K562 (cell line): Measurements from ENCODE around the gene YPEL4. TPM values are rescaled to one million over a fixed set of nuclear protein-coding genes. Genes with fewer than 3 reads are reported as not detected.
A peak's percentile ranks its signal among the peaks of the same experiment; 100 is the strongest.

Experiments used
- ATAC-seq: fragments of 200-7000 bp; cut with Tn5 transposase; 3 replicates; pipeline ENCODE4 v1.9.1; 2020; ENCODE audit warnings: moderate library complexity
- BruUV-seq: library from RNA; stranded (reverse); fragments of 400-500 nt; replicated peaks from 2 replicates; lab custom pipeline; 2021; lab: Mats Ljungman, UMichigan
- CTCF ChIA-PET: fragments of 300-600 bp; formaldehyde crosslinking; extraction: SDS; loops from one replicate; lab custom pipeline; 2021; ENCODE audit warnings: low intra/inter-chr PET ratio; lab: Yijun Ruan, JAX
- POLR2A ChIA-PET: fragments of 300-600, 350-650 bp; sonication (Branson Sonifier 250); formaldehyde crosslinking; extraction: SDS; loops from one replicate; lab custom pipeline; 2021; ENCODE audit warnings: antibody characterized with exemption, inconsistent platforms; lab: Yijun Ruan, JAX
- DNase-seq, 4 experiments: peaks; one replicate each; pipeline versions ENCODE4 v3.0.0 to v3.0.0-alpha.2; 2011 to 2018; ENCODE audit warnings: low spot score in 3 of 4, mixed read lengths in 3 of 4; ENCODE audit errors: extremely low read depth in 1 of 4
- FAIRE-seq: peaks from 2 replicates; lab custom pipeline; 2011; peaks lifted over from hg19 to GRCh38; lab: Jason Lieb, UNC
- H2AFZ ChIP-seq: 2 replicates; pipeline ENCODE4 v1.6.0; 2011; ENCODE audit warnings: low read depth, low read length, control low read depth, inconsistent platforms
- H3K27ac ChIP-seq: fragments of 200-600 bp; 3 replicates; pipeline ENCODE4 v1.8.0; 2011; ENCODE audit warnings: low read depth, mild to moderate bottlenecking, control low read depth, inconsistent platforms, low read length, moderate library complexity, mixed read lengths; ENCODE audit errors: extremely low read depth
- H3K27me3 ChIP-seq, 2 experiments: fragments of 300-600 bp in 1 of 2; 2 replicates in 1 of 2; 3 replicates in 1 of 2; pipeline versions ENCODE4 v1.6.0 to v1.8.0; 2011; ENCODE audit warnings: inconsistent platforms in 2 of 2, low read length in 2 of 2, mild to moderate bottlenecking in 1 of 2, mixed read lengths in 1 of 2, moderate library complexity in 1 of 2; ENCODE audit not compliant: control insufficient read depth in 2 of 2, insufficient read depth in 2 of 2
- H3K36me3 ChIP-seq: fragments of 300-600 bp; 3 replicates; pipeline ENCODE4 v1.8.0; 2011; ENCODE audit warnings: mild to moderate bottlenecking, low read length, inconsistent platforms; ENCODE audit not compliant: control insufficient read depth, insufficient read depth
- H3K4me1 ChIP-seq, 2 experiments: fragments of 200-600 bp in 1 of 2; replicated peaks in 1 of 2; 2 replicates in 1 of 2; 3 replicates in 1 of 2; pipeline versions ENCODE4 v1.5.1 to v1.8.0; 2011; ENCODE audit warnings: inconsistent platforms in 2 of 2, low read length in 2 of 2, mild to moderate bottlenecking in 1 of 2, mixed read lengths in 1 of 2, moderate library complexity in 1 of 2; ENCODE audit not compliant: control insufficient read depth in 2 of 2, insufficient read depth in 2 of 2
- H3K4me2 ChIP-seq: 2 replicates; pipeline ENCODE4 v1.6.1; 2011; ENCODE audit warnings: low read length, control low read depth, inconsistent platforms, mixed read lengths; ENCODE audit not compliant: insufficient read depth
- H3K4me3 ChIP-seq: fragments of 200-600 bp; sonication (generic), shearing (Covaris generic); 2 replicates; pipeline ENCODE4 v1.5.1; 2016; ENCODE audit warnings: control low read depth, inconsistent platforms
- H3K79me2 ChIP-seq: fragments of 200-600 bp; 3 replicates; pipeline ENCODE4 v1.8.0; 2011; ENCODE audit warnings: low read length, inconsistent platforms; ENCODE audit not compliant: control insufficient read depth, insufficient read depth
- H3K9ac ChIP-seq, 2 experiments: 2 replicates each; pipeline versions ENCODE4 v1.6.0 to v1.6.1; 2011; ENCODE audit warnings: low read depth in 2 of 2, low read length in 2 of 2, control low read depth in 1 of 2, inconsistent platforms in 1 of 2, mild to moderate bottlenecking in 1 of 2, mixed read lengths in 1 of 2; ENCODE audit not compliant: insufficient read depth in 1 of 2
- H3K9me1 ChIP-seq: one replicate; pipeline ENCODE4 v1.6.0; 2011; ENCODE audit warnings: inconsistent platforms, mild to moderate bottlenecking, low read length, moderate library complexity; ENCODE audit not compliant: control insufficient read depth, insufficient read depth
- H3K9me3 ChIP-seq: replicated peaks from 2 replicates; pipeline ENCODE4 v1.5.1; 2011; ENCODE audit warnings: low read depth, low read length, inconsistent platforms; ENCODE audit not compliant: control insufficient read depth, insufficient read depth
- H4K20me1 ChIP-seq: replicated peaks from 2 replicates; pipeline ENCODE4 v1.6.1; 2011; ENCODE audit warnings: low read length, inconsistent platforms, mixed read lengths; ENCODE audit not compliant: control insufficient read depth, insufficient read depth
- CHCHD3 ChIP-seq: fragments of 250-450 bp; sonication (Bioruptor Pico); IDR thresholded peaks from 2 replicates; pipeline ENCODE4 v2.1.2; 2022; ENCODE audit warnings: mild to moderate bottlenecking
- HCFC1 ChIP-seq: IDR thresholded peaks from 2 replicates; pipeline ENCODE4 v1.6.1; 2012; ENCODE audit warnings: low read depth, low read length, improper control_type of control experiment
- HMG20A ChIP-seq: fragments of 450-650 bp; formaldehyde crosslinking; conservative IDR thresholded peaks from 2 replicates; pipeline ENCODE4 v1.4.0; 2020; ENCODE audit warnings: mild to moderate bottlenecking, mixed read lengths
- MECOM ChIP-seq: fragments of 250-450 bp; sonication (Bioruptor Pico); IDR thresholded peaks from 2 replicates; pipeline ENCODE4 v1.8.0; 2022; ENCODE audit warnings: inconsistent platforms
- PHTF2 ChIP-seq: fragments of 250-450 bp; sonication (Bioruptor Pico); IDR thresholded peaks from 2 replicates; pipeline ENCODE4 v1.5.0; 2021; ENCODE audit warnings: mild to moderate bottlenecking
- SRSF1 ChIP-seq: fragments of 200-400 bp; formaldehyde crosslinking; IDR thresholded peaks from 2 replicates; pipeline ENCODE4 v1.6.1; 2017; ENCODE audit warnings: mild to moderate bottlenecking, low read depth, low read length, moderate library complexity
- TAF9B ChIP-seq: fragments of 450-650 bp; IDR thresholded peaks from 2 replicates; pipeline ENCODE4 v1.6.1; 2018; ENCODE audit warnings: mild to moderate bottlenecking; ENCODE audit not compliant: partially characterized antibody
- TCF7 ChIP-seq: sonication (generic); IDR thresholded peaks from 2 replicates; pipeline ENCODE4 v1.6.1; 2016; ENCODE audit warnings: antibody characterized with exemption, borderline replicate concordance
- U2AF1 ChIP-seq: fragments of 200-400 bp; formaldehyde crosslinking; optimal IDR thresholded peaks from 2 replicates; pipeline ENCODE3; 2017; ENCODE audit warnings: mild to moderate bottlenecking, low read depth, low read length, moderate library complexity
- ZBTB34 ChIP-seq: fragments of 250-450 bp; sonication (Bioruptor Pico); IDR thresholded peaks from 2 replicates; pipeline ENCODE4 v1.8.0; 2021; ENCODE audit warnings: mild to moderate bottlenecking, moderate library complexity
- ZC3H11A ChIP-seq: IDR thresholded peaks from 2 replicates; pipeline ENCODE4 v1.6.1; 2012; ENCODE audit warnings: low read depth, low read length, improper control_type of control experiment
- ZFX ChIP-seq: sonication (generic); formaldehyde crosslinking; IDR thresholded peaks from 2 replicates; pipeline ENCODE4 v1.8.0; 2022; ENCODE audit warnings: mild to moderate bottlenecking, missing genetic modification reagents, moderate library complexity
- ZNF311 ChIP-seq: fragments of 250-450 bp; sonication (Bioruptor Pico); IDR thresholded peaks from 2 replicates; pipeline ENCODE4 v1.4.0; 2020; ENCODE audit warnings: mild to moderate bottlenecking, moderate library complexity
- WGBS: fragments of 100-300 bp; shearing (Covaris generic); methylation state at CpG from one replicate; pipeline ENCODE4 v1.1.6; 2016; ENCODE audit warnings: low coverage, mixed read lengths; ENCODE audit not compliant: insufficient coverage; ENCODE audit errors: missing lambda C conversion rate; 5-methylcytosine and 5-hydroxymethylcytosine counted together
- in situ Hi-C: fragments of 300-500 bp; cut with MboI; formaldehyde crosslinking; loops from 4 replicates; pipeline ENCODE4 v1.15.0; 2018; ENCODE audit warnings: inconsistent platforms, mixed read lengths
- intact Hi-C: fragments of 100-400 bp; cut with micrococcal nuclease; formaldehyde crosslinking; loops from 2 replicates; pipeline ENCODE4 v1.14.2; 2022
- polyA plus RNA-seq, 8 experiments: library from polyadenylated mRNA; depleted of rRNA in 4 of 8; stranded (reverse) in 5 of 8; unstranded in 3 of 8; fragments of >200 nt; fragmentation: Nextera tagmentation in 2 of 8; fragmentation: Illumina TruSeq in 1 of 8; extraction: Ambion mirVana in 2 of 8; extraction: Trizol in 1 of 8; gene quantifications; 2 replicates each; pipeline versions ENCODE4 v1.2.1 to v1.2.3, GENCODE V29; 2011 to 2014; ENCODE audit warnings: inconsistent platforms in 1 of 8, missing spikeins in 1 of 8
- total RNA-seq, 7 experiments: library from RNA; depleted of rRNA in 6 of 7; stranded (reverse); fragments of >200 nt in 6 of 7; fragmentation: Illumina TruSeq in 2 of 7; extraction: Trizol in 2 of 7; gene quantifications; 2 replicates each; pipeline versions ENCODE4 v1.2.1 to v1.2.3, GENCODE V29; 2011 to 2021; ENCODE audit warnings: low replicate concordance in 1 of 7

Gene YPEL4
- total and polyA plus RNA-seq, 9 of the 15 experiments (the other 6 are each of a cell fraction or from before 2014, with no cell fraction given): 0.07 to 1.4 (median 0.40) TPM; not detected in 2

GRCh38 chr11:57651408-57651807, 1.7 kb upstream of the YPEL4 start:
- intact Hi-C loops: no loop called here
- no peak overlapping the region for H3K27ac ChIP-seq
- no peaks in the 10 kb centered on the region; the same call in 1 of the 2 replicates for H4K20me1 ChIP-seq
- WGBS: 71% methylated on average over 7 of the region's 7 CpGs
- no peak overlapping the region for H2AFZ ChIP-seq
- H3K27me3 ChIP-seq: peaks cover 0 to 11% of the 10 kb centered on the region in 2 experiments; a peak in 2 of 5 replicates
- ChIA-PET CTCF (interaction anchor here (0.6 kb wide), 1 partner anchor 16 kb away, joined by 7 read pairs; no protein-coding TSS in a partner anchor), POLR2A (no interaction called here)
- H3K9me1 ChIP-seq: no peaks in the 10 kb centered on the region
- H3K79me2 ChIP-seq: no peaks in the 10 kb centered on the region
- ATAC-seq (no peak), FAIRE-seq (no peak), DNase-seq (no peak)
- H3K36me3 ChIP-seq: no peaks in the 10 kb centered on the region
- no peaks in the 10 kb centered on the region for H3K9me3 ChIP-seq
- in situ Hi-C loops: loop anchor here (25.0 kb wide), 1 partner anchor 861 kb away; the partner anchor contains the start of gene OR5B21
- H3K9ac ChIP-seq: no peak overlapping the region
- no peak overlapping the region for H3K4me2 ChIP-seq
- TF ChIP-seq HMG20A (CRISPR knock-in tag) (no peak), ZBTB34 (no peak), TAF9B (no peak)
- no peak overlapping the region for H3K4me3 ChIP-seq
- peaks cover 36 to 38% of the 10 kb centered on the region in 2 experiments for H3K4me1 ChIP-seq
- BruUV-seq: no TSS peak

- no peak for DNase-seq
- BruUV-seq: no TSS peak
- 0 out of 2 replicates have a peak overlapping the region, but pooled peaks have one; percentile 73 for H2AFZ ChIP-seq
- ATAC-seq: no peak
- H3K9me3 ChIP-seq: no peaks in the 10 kb centered on the region
- 58% methylated on average over 5 of the region's 5 CpGs for WGBS
- H3K4me1 ChIP-seq: peaks cover 36 to 38% of the 10 kb centered on the region in 2 experiments
- no peaks in the 10 kb centered on the region; the same call in 1 of the 2 replicates for H4K20me1 ChIP-seq
- H3K4me3 ChIP-seq: no peak overlapping the region
- no peaks in the 10 kb centered on the region for H3K79me2 ChIP-seq
- no peaks in the 10 kb centered on the region for H3K9me1 ChIP-seq
- H3K27ac ChIP-seq: no peak overlapping the region
- intact Hi-C loops: no loop called here
- no peak overlapping the region for H3K4me2 ChIP-seq
- FAIRE-seq: no peak
- in situ Hi-C loops: loop anchor here (25.0 kb wide), 1 partner anchor 862 kb away; the partner anchor contains the start of gene OR5B21
- H3K36me3 ChIP-seq: no peaks in the 10 kb centered on the region
- peaks cover 0 to 15% of the 10 kb centered on the region in 2 experiments; a peak in 2 of 5 replicates for H3K27me3 ChIP-seq
- ChIA-PET CTCF (no interaction called here), POLR2A (no interaction called here)
- H3K9ac ChIP-seq: no peak overlapping the region
- TF ChIP-seq SRSF1: no peak
- TF ChIP-seq ZC3H11A: no peak
- no peak for TF ChIP-seq CHCHD3
- TF ChIP-seq PHTF2 (CRISPR knock-in tag): no peak
- no peak for TF ChIP-seq U2AF1
- TF ChIP-seq HCFC1: no peak
- TF ChIP-seq MECOM (CRISPR knock-in tag): no peak
- no peak for TF ChIP-seq ZFX (CRISPR knock-in tag)
- TF ChIP-seq TCF7: no peak
- TF ChIP-seq ZNF311 (CRISPR knock-in tag): no peak
Observed at GRCh38 chr11:57650739-57651090, 1.0 kb upstream of the YPEL4 start.
